ENCODE results near the gene NT5C2.
"Not testable (repeated sequence)": the region's sequence is repeated elsewhere in the genome, so short reads cannot be mapped to it uniquely, and the experiment has no call there.

The NT5C2 gene

DNA sequence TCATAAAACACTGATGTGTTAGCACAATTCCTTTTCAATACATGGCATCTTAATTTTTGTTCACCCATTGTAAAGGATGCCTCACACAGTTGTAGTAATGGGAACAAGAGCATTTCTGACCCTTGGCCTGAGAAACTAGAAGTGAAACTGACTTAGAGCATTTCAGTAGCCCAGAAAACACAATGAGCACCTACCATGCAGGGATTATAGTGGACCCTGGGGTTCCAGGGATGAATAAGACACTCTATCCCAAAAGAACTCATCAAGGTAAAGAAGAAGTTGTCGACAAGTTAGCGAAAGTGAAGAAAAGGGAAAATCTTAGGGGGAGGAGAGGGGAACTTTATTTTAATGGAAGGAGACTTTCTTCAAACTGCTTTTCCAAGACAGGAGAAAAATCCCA lies 125.6 kb downstream of the NT5C2 start:
- no peak for ATAC-seq
- no peak for TF ChIP-seq ZFP3 (CRISPR knock-in tag; IDR thresholded peaks at IDR 0.05)
- no peak for TF ChIP-seq CSDC2 (CRISPR knock-in tag; IDR thresholded peaks at IDR 0.05)
- no peak for TF ChIP-seq ESRRG (CRISPR knock-in tag; IDR thresholded peaks at IDR 0.05)
- TF ChIP-seq, protein P1, sequence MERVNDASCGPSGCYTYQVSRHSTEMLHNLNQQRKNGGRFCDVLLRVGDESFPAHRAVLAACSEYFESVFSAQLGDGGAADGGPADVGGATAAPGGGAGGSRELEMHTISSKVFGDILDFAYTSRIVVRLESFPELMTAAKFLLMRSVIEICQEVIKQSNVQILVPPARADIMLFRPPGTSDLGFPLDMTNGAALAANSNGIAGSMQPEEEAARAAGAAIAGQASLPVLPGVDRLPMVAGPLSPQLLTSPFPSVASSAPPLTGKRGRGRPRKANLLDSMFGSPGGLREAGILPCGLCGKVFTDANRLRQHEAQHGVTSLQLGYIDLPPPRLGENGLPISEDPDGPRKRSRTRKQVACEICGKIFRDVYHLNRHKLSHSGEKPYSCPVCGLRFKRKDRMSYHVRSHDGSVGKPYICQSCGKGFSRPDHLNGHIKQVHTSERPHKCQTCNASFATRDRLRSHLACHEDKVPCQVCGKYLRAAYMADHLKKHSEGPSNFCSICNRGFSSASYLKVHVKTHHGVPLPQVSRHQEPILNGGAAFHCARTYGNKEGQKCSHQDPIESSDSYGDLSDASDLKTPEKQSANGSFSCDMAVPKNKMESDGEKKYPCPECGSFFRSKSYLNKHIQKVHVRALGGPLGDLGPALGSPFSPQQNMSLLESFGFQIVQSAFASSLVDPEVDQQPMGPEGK (CRISPR knock-in tag; IDR thresholded peaks at IDR 0.05; ENCODE audit: borderline replicate concordance), result no peak
- no peak for TF ChIP-seq ISL1 (CRISPR knock-in tag; IDR thresholded peaks at IDR 0.05)
- no peak for TF ChIP-seq ZFP30 (CRISPR knock-in tag; IDR thresholded peaks at IDR 0.05)
- no peak for TF ChIP-seq ZNF565 (CRISPR knock-in tag; conservative IDR thresholded peaks at IDR 0.05; ENCODE audit: low read depth)
- TF ChIP-seq SNAI2 (CRISPR knock-in tag; IDR thresholded peaks at IDR 0.05), result no peak

DNA sequence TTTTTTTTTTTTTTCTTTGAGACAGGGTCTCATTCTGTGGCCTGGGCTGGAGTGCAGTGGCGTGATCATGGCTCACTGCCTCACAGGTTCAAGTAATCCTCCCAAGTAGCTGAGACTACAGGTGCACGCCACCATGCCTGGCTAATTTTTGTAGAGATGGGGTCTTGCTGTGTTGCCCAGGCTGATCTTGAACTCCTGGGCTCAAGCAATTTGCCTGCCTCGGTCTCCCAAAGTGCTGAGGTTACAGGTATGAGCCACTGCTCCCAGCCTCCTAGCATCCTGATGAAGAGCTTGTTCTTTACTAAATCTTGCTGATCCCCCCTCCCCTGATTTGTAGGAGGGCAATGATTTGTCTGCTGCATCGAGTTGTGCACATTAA lies 126.0 kb downstream of the NT5C2 start:
- not testable (repeated sequence) for ATAC-seq

DNA sequence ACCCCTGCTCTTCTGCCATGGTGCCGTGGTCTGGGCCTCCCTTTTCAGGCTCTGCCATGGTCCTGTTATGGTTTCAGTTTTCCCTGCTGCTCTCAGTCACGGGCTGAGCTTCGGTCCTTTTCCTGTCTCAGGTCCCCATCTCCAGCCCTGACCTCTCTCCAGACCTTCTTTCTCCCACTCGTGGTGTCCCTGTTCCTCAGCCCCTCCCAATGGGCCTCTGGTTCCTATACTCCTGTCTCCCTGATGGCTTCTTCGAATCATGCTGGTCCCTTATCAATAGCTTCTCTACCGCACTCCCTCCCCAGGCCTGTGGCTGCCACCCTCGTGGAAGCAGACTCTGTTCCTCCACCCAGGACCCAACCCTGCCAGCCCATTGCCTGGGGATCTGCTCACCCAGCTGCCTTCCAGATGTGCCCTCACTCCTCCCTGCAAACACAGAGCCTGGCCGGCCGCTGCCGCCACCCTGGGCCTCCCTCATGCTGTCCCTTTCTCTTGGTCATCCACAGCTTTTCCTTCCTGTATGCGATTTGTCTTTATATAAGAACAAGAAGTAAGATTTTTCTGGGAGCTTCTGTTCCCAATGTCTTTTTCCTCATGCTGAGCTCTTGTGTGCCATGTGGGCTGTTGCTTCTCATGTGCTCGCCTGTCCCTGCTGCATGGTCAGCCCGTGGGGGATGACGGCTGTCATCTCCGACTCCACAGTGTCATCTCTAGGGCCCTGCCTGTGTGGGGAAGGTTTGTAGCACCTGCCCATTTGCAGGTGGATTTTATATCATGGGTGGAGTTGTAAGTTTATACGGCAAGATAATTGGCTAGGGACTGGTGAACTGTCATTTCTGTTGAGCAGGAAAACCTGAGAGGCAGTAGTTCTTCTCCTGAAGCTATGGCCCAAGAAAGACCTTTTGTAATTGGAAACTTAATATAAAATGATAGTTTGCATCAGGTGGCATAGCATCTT lies 126.7 kb downstream of the NT5C2 start:
- ATAC-seq, result no peak; the same call in 2 of the 3 replicates
- TF ChIP-seq, protein P2, sequence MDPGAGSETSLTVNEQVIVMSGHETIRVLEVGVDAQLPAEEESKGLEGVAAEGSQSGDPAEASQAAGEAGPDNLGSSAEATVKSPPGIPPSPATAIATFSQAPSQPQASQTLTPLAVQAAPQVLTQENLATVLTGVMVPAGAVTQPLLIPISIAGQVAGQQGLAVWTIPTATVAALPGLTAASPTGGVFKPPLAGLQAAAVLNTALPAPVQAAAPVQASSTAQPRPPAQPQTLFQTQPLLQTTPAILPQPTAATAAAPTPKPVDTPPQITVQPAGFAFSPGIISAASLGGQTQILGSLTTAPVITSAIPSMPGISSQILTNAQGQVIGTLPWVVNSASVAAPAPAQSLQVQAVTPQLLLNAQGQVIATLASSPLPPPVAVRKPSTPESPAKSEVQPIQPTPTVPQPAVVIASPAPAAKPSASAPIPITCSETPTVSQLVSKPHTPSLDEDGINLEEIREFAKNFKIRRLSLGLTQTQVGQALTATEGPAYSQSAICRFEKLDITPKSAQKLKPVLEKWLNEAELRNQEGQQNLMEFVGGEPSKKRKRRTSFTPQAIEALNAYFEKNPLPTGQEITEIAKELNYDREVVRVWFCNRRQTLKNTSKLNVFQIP (CRISPR knock-in tag; IDR thresholded peaks at IDR 0.05; ENCODE audit: borderline replicate concordance, low read depth), result no peak
- peak; percentile 57; the same call in 1 of the 2 replicates for TF ChIP-seq TCF4 (CRISPR knock-in tag; IDR thresholded peaks at IDR 0.05; ENCODE audit: borderline replicate concordance)

DNA sequence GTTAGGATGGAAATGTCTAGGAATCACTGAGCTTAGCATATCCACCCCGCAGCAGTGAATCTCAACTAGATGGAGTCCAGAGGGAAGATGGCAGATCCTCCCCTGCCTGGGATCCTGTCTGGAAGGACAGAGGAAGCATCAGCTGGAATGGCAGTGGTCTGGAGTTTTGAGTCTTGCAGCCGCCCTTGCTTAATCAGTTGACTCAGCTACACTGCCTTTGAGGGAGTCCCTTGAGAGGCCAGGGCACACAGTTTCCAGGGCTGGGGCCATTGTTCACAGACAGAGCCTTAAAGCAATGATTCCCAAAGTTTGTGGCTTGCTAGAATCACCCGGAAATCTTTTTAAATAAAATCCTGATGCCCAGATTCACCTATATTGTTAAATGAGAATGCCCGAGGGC lies 128.1 kb downstream of the NT5C2 start:
- no peak for ATAC-seq
- no peak for TF ChIP-seq RARB (CRISPR knock-in tag; IDR thresholded peaks at IDR 0.05)
- no peak for TF ChIP-seq ISL1 (CRISPR knock-in tag; IDR thresholded peaks at IDR 0.05)
- TF ChIP-seq ARNTL (CRISPR knock-in tag; IDR thresholded peaks at IDR 0.05; ENCODE audit: borderline replicate concordance, low read depth), result no peak
- no peak for TF ChIP-seq ZNF8 (CRISPR knock-in tag; IDR thresholded peaks at IDR 0.05)
- no peak for TF ChIP-seq ZFP30 (CRISPR knock-in tag; IDR thresholded peaks at IDR 0.05)
- TF ChIP-seq TCF4 (CRISPR knock-in tag; IDR thresholded peaks at IDR 0.05; ENCODE audit: borderline replicate concordance), result no peak
- TF ChIP-seq, protein P3, sequence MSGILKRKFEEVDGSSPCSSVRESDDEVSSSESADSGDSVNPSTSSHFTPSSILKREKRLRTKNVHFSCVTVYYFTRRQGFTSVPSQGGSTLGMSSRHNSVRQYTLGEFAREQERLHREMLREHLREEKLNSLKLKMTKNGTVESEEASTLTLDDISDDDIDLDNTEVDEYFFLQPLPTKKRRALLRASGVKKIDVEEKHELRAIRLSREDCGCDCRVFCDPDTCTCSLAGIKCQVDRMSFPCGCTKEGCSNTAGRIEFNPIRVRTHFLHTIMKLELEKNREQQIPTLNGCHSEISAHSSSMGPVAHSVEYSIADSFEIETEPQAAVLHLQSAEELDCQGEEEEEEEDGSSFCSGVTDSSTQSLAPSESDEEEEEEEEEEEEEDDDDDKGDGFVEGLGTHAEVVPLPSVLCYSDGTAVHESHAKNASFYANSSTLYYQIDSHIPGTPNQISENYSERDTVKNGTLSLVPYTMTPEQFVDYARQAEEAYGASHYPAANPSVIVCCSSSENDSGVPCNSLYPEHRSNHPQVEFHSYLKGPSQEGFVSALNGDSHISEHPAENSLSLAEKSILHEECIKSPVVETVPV (CRISPR knock-in tag; IDR thresholded peaks at IDR 0.05), result no peak
- no peak for TF ChIP-seq CSDC2 (CRISPR knock-in tag; IDR thresholded peaks at IDR 0.05)
- TF ChIP-seq TOX (CRISPR knock-in tag; IDR thresholded peaks at IDR 0.05; ENCODE audit: borderline replicate concordance), result no peak
- TF ChIP-seq ZFP3 (CRISPR knock-in tag; IDR thresholded peaks at IDR 0.05), result no peak
- no peak for TF ChIP-seq ESRRG (CRISPR knock-in tag; IDR thresholded peaks at IDR 0.05)
- no peak for TF ChIP-seq ZC3H10 (CRISPR knock-in tag; IDR thresholded peaks at IDR 0.05)
- TF ChIP-seq OSR1 (CRISPR knock-in tag; IDR thresholded peaks at IDR 0.05), result no peak
- TF ChIP-seq BACH2 (CRISPR knock-in tag; IDR thresholded peaks at IDR 0.05; ENCODE audit: borderline replicate concordance), result no peak
- no peak for TF ChIP-seq PPARA (CRISPR knock-in tag; IDR thresholded peaks at IDR 0.05; ENCODE audit: borderline replicate concordance)

DNA sequence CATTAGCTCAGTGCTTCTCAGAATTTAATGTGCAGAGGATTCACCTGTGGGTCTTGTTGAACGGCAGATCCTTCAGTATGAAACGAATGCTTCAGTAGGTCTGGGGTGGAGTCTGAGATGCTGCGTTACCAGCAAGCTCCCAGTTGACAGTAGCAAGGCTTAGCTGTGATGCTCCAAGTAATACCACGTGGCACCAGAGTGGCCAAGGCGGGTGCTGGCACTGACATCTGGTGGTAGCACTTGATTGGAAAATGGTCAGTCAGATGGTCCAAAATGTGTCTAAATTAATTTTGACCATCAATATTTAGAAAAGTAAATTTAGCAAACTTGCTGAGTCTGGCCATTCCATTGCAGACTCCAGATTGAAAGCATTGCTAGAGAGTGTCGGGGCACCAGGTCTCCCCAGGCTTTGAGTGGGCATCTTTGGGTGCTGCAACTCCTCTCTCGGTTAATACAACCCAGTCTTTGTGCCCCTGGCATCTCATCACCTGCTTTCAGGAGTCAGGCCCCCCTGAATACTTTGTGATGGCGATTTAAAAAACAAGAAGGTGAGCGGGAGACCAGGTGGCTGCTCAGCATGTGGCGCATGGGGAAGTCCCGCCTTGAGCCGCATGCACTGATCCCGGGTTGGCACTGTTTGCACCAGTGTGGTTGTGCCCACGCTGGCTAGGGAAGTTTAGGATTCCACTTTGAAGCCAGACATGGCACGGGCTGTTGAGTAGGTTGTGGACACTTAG lies 130.1 kb downstream of the NT5C2 start:
- TF ChIP-seq ZNF565 (CRISPR knock-in tag; conservative IDR thresholded peaks at IDR 0.05; ENCODE audit: low read depth) (no peak), ARNTL (CRISPR knock-in tag; IDR thresholded peaks at IDR 0.05; ENCODE audit: borderline replicate concordance, low read depth) (no peak), RARB (CRISPR knock-in tag; IDR thresholded peaks at IDR 0.05) (no peak), CSDC2 (CRISPR knock-in tag; IDR thresholded peaks at IDR 0.05) (no peak)
- TF ChIP-seq, protein P1 (CRISPR knock-in tag; IDR thresholded peaks at IDR 0.05; ENCODE audit: borderline replicate concordance), result no peak
- ATAC-seq, result peak; percentile 40; the same call in 1 of the 3 replicates
